ENCODE data around the gene TGFB3.

Gene TGFB3

GRCh38 chr14:75946785-75947184 is 35.0 kb downstream of the TGFB3 start:
- H3K4me3 ChIP-seq (ENCODE audit: low read depth, low read length), result no peak overlapping the region
- in situ Hi-C loops (cut with HindIII; ENCODE audit: low sequenced_read_pairs), result no loop called here
- no peak for TF ChIP-seq CTCF (IDR thresholded peaks at IDR 0.05; ENCODE audit: low read depth, low read length)
- no peak for DNase-seq (ENCODE audit: low read depth, low spot score)

GRCh38 chr14:75944607-75945241 is 37.1 kb downstream of the TGFB3 start:
- in situ Hi-C loops (cut with HindIII; ENCODE audit: low sequenced_read_pairs), result no loop called here
- TF ChIP-seq CTCF (IDR thresholded peaks at IDR 0.05; ENCODE audit: low read depth, low read length), result no peak
- DNase-seq (ENCODE audit: low read depth, low spot score), result no peak
- no peak overlapping the region for H3K4me3 ChIP-seq (ENCODE audit: low read depth, low read length)

- H3K4me3 ChIP-seq (ENCODE audit: low read depth, low read length), result no peak overlapping the region
- peak; percentile 6 for DNase-seq (ENCODE audit: low read depth, low spot score)
- in situ Hi-C loops (cut with HindIII; ENCODE audit: low sequenced_read_pairs), result no loop called here
- no peak for TF ChIP-seq CTCF (IDR thresholded peaks at IDR 0.05; ENCODE audit: low read depth, low read length)
Measured at GRCh38 chr14:75941030-75941429, 40.8 kb downstream of the TGFB3 start.

- no peak for DNase-seq (ENCODE audit: low read depth, low spot score)
- in situ Hi-C loops (cut with HindIII; ENCODE audit: low sequenced_read_pairs), result no loop called here
- no peak overlapping the region for H3K4me3 ChIP-seq (ENCODE audit: low read depth, low read length)
- no peak for TF ChIP-seq CTCF (IDR thresholded peaks at IDR 0.05; ENCODE audit: low read depth, low read length)
Measured at GRCh38 chr14:75939200-75939599, 42.6 kb downstream of the TGFB3 start.

- no peak for TF ChIP-seq CTCF (IDR thresholded peaks at IDR 0.05; ENCODE audit: low read depth, low read length)
- no peak for DNase-seq (ENCODE audit: low read depth, low spot score)
- in situ Hi-C loops (cut with HindIII; ENCODE audit: low sequenced_read_pairs), result no loop called here
- H3K4me3 ChIP-seq (ENCODE audit: low read depth, low read length), result no peak overlapping the region
Measured at GRCh38 chr14:75934998-75935628, 46.7 kb downstream of the TGFB3 start.

- in situ Hi-C loops (cut with HindIII; ENCODE audit: low sequenced_read_pairs), result no loop called here
- H3K4me3 ChIP-seq (ENCODE audit: low read depth, low read length), result no peak overlapping the region
- DNase-seq (ENCODE audit: low read depth, low spot score), result no peak
- no peak for TF ChIP-seq CTCF (IDR thresholded peaks at IDR 0.05; ENCODE audit: low read depth, low read length)
Measured at GRCh38 chr14:75933712-75934296, 48.0 kb downstream of the TGFB3 start.

Measured in astrocyte of the spinal cord (primary cell).